RWPE2 (cell line): ENCODE results near the gene MYB.

Experiments
- ATAC-seq: fragments of 200-7000 bp; cut with Tn5 transposase; 3 replicates; pipeline ENCODE4 v1.9.1; 2021; ENCODE audit warnings: low read depth
- DNase-seq: peaks from one replicate; pipeline ENCODE4 v3.0.0-alpha.2; 2020; ENCODE audit warnings: low spot score
- H3K27ac ChIP-seq: fragments of 450-650 bp; 2 replicates; pipeline ENCODE4 v1.5.1; 2017; ENCODE audit warnings: mild to moderate bottlenecking; ENCODE audit not compliant: poor library complexity, severe bottlenecking
- H3K27me3 ChIP-seq: fragments of 250-450 bp; sonication (Bioruptor Pico); 2 replicates; pipeline ENCODE4 v1.5.1; 2021; ENCODE audit warnings: mild to moderate bottlenecking, moderate library complexity; ENCODE audit not compliant: insufficient read depth, poor library complexity, severe bottlenecking
- H3K36me3 ChIP-seq: fragments of 250-450 bp; sonication (Bioruptor Pico); 2 replicates; pipeline ENCODE4 v1.5.1; 2020; ENCODE audit warnings: low read depth, mild to moderate bottlenecking, moderate library complexity
- H3K4me1 ChIP-seq: fragments of 250-450 bp; sonication (Bioruptor Pico); 2 replicates; pipeline ENCODE4 v1.5.1; 2021; ENCODE audit warnings: mild to moderate bottlenecking, moderate library complexity; ENCODE audit not compliant: insufficient read depth, poor library complexity, severe bottlenecking
- H3K4me3 ChIP-seq: fragments of 250-450 bp; sonication (Bioruptor Pico); 2 replicates; pipeline ENCODE4 v1.5.1; 2021; ENCODE audit warnings: mild to moderate bottlenecking, moderate library complexity; ENCODE audit not compliant: severe bottlenecking
- H3K9me3 ChIP-seq: fragments of 250-450 bp; sonication (Bioruptor Pico); 2 replicates; pipeline ENCODE4 v1.5.1; 2021; ENCODE audit warnings: mild to moderate bottlenecking, moderate library complexity; ENCODE audit not compliant: severe bottlenecking
- CTCF ChIP-seq: fragments of 450-650 bp; IDR thresholded peaks from one replicate; pipeline ENCODE4 v1.5.1; 2017; ENCODE audit warnings: mild to moderate bottlenecking, moderate library complexity; ENCODE audit not compliant: poor library complexity, severe bottlenecking

MYB gene

GRCh38 chr6:135217663-135218062 lies 36.6 kb downstream of the MYB start:
- H3K27ac ChIP-seq, result no peak overlapping the region
- ATAC-seq, result no peak
- no peaks in the 10 kb centered on the region for H3K27me3 ChIP-seq
- H3K4me3 ChIP-seq, result no peak overlapping the region
- TF ChIP-seq CTCF, result no peak
- no peak for DNase-seq
- no peaks in the 10 kb centered on the region for H3K36me3 ChIP-seq
- H3K9me3 ChIP-seq, result no peaks in the 10 kb centered on the region
- peaks cover 6% of the 10 kb centered on the region for H3K4me1 ChIP-seq

DNA sequence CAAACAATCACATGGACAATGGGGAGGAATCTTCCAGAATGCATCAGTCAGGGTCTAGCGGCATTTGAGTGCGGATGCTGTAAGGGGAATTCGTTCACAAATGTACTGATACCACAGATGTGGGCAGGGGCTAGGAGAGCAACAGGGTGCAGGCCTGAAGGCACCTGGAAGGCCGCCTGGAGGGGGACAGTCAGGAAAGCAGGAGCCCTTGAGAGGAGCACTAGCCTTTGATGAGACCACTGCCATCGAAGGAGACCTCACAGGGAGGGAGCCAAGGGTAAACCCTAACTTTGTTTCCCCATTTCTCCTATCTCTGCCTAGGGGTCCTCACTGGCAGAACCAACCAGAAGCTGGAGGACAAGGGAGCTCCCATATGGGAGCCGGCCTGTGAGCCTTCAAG lies 38.2 kb downstream of the MYB start:
- H3K4me3 ChIP-seq, result no peak overlapping the region
- no peaks in the 10 kb centered on the region for H3K27me3 ChIP-seq
- TF ChIP-seq CTCF, result no peak
- no peak overlapping the region for H3K27ac ChIP-seq
- no peaks in the 10 kb centered on the region for H3K9me3 ChIP-seq
- no peak for ATAC-seq
- no peak for DNase-seq
- no peaks in the 10 kb centered on the region for H3K36me3 ChIP-seq
- no peaks in the 10 kb centered on the region for H3K4me1 ChIP-seq

DNA sequence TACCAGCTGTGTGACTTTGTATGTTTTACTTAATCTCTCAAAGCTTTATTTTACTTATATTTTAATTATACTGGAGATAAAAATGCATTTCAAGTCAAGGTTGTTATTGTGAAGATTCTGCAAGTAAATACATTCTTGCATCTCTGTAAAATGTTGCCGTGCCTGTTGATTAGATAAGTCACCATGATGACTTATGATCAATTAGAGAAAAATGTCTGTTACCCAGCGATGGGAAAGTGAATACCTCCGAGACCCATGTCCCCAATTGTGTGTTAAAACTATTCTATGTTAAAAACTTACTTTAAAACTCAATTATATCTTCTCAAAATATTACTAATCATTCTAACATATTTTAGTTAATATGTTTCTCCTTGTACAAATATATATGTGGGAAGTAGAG lies 39.9 kb downstream of the MYB start:
- no peaks in the 10 kb centered on the region for H3K4me1 ChIP-seq
- no peaks in the 10 kb centered on the region for H3K36me3 ChIP-seq
- DNase-seq (no peak), ATAC-seq (no peak)
- TF ChIP-seq CTCF, result no peak
- no peaks in the 10 kb centered on the region for H3K9me3 ChIP-seq
- no peak overlapping the region for H3K27ac ChIP-seq
- H3K27me3 ChIP-seq, result no peaks in the 10 kb centered on the region
- no peak overlapping the region for H3K4me3 ChIP-seq

DNA sequence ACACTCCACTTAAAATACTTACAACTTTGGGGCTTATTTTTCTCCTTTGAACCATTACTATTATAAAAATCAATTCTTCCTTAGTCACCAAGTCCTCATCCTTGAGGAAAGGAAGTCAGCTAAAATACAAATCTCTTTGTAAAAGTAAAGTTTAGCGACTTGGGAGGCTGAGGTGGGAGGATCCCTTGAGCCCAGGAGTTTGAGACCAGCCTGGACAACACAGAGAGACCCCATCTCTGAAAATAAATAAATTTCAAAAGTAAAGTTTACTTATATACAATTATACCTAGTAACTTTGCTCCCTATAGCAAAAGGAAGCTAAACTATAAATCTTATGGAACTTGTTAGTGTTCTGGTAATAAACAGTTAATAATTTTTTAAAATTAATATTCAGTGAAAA lies 40.4 kb downstream of the MYB start:
- no peaks in the 10 kb centered on the region for H3K27me3 ChIP-seq
- ATAC-seq (no peak), DNase-seq (no peak)
- no peaks in the 10 kb centered on the region for H3K36me3 ChIP-seq
- no peak overlapping the region for H3K27ac ChIP-seq
- no peaks in the 10 kb centered on the region for H3K4me1 ChIP-seq
- no peaks in the 10 kb centered on the region for H3K9me3 ChIP-seq
- H3K4me3 ChIP-seq, result no peak overlapping the region
- no peak for TF ChIP-seq CTCF

- no peaks in the 10 kb centered on the region for H3K9me3 ChIP-seq
- no peaks in the 10 kb centered on the region for H3K4me1 ChIP-seq
- H3K36me3 ChIP-seq, result no peaks in the 10 kb centered on the region
- H3K27ac ChIP-seq, result no peak overlapping the region
- no peak overlapping the region for H3K4me3 ChIP-seq
- ATAC-seq, result no peak
- no peak for TF ChIP-seq CTCF
- H3K27me3 ChIP-seq, result no peaks in the 10 kb centered on the region
- DNase-seq, result no peak
Measured at GRCh38 chr6:135222623-135223022, 41.5 kb downstream of the MYB start.
